K562 (cell line): ENCODE data around the gene INHBC. TPM values are rescaled to one million over a fixed set of nuclear protein-coding genes. Genes with fewer than 3 reads are reported as not detected.
A peak's percentile ranks its signal among the peaks of the same experiment; 100 is the strongest.

Experiments used
- ATAC-seq: fragments of 200-7000 bp; cut with Tn5 transposase; 3 replicates; pipeline ENCODE4 v1.9.1; 2020; ENCODE audit warnings: moderate library complexity
- BruUV-seq: library from RNA; stranded (reverse); fragments of 400-500 nt; replicated peaks from 2 replicates; lab custom pipeline; 2021; lab: Mats Ljungman, UMichigan
- CTCF ChIA-PET: fragments of 300-600 bp; formaldehyde crosslinking; extraction: SDS; loops from one replicate; lab custom pipeline; 2021; ENCODE audit warnings: low intra/inter-chr PET ratio; lab: Yijun Ruan, JAX
- POLR2A ChIA-PET: fragments of 300-600, 350-650 bp; sonication (Branson Sonifier 250); formaldehyde crosslinking; extraction: SDS; loops from one replicate; lab custom pipeline; 2021; ENCODE audit warnings: antibody characterized with exemption, inconsistent platforms; lab: Yijun Ruan, JAX
- DNase-seq, 4 experiments: peaks; one replicate each; pipeline versions ENCODE4 v3.0.0 to v3.0.0-alpha.2; 2011 to 2018; ENCODE audit warnings: low spot score in 3 of 4, mixed read lengths in 3 of 4; ENCODE audit errors: extremely low read depth in 1 of 4
- FAIRE-seq: peaks from 2 replicates; lab custom pipeline; 2011; peaks lifted over from hg19 to GRCh38; lab: Jason Lieb, UNC
- H2AFZ ChIP-seq: 2 replicates; pipeline ENCODE4 v1.6.0; 2011; ENCODE audit warnings: low read depth, low read length, control low read depth, inconsistent platforms
- H3K27ac ChIP-seq: fragments of 200-600 bp; 3 replicates; pipeline ENCODE4 v1.8.0; 2011; ENCODE audit warnings: low read depth, mild to moderate bottlenecking, control low read depth, inconsistent platforms, low read length, moderate library complexity, mixed read lengths; ENCODE audit errors: extremely low read depth
- H3K27me3 ChIP-seq, 2 experiments: fragments of 300-600 bp in 1 of 2; 2 replicates in 1 of 2; 3 replicates in 1 of 2; pipeline versions ENCODE4 v1.6.0 to v1.8.0; 2011; ENCODE audit warnings: inconsistent platforms in 2 of 2, low read length in 2 of 2, mild to moderate bottlenecking in 1 of 2, mixed read lengths in 1 of 2, moderate library complexity in 1 of 2; ENCODE audit not compliant: control insufficient read depth in 2 of 2, insufficient read depth in 2 of 2
- H3K36me3 ChIP-seq: fragments of 300-600 bp; 3 replicates; pipeline ENCODE4 v1.8.0; 2011; ENCODE audit warnings: mild to moderate bottlenecking, low read length, inconsistent platforms; ENCODE audit not compliant: control insufficient read depth, insufficient read depth
- H3K4me1 ChIP-seq, 2 experiments: fragments of 200-600 bp in 1 of 2; replicated peaks in 1 of 2; 2 replicates in 1 of 2; 3 replicates in 1 of 2; pipeline versions ENCODE4 v1.5.1 to v1.8.0; 2011; ENCODE audit warnings: inconsistent platforms in 2 of 2, low read length in 2 of 2, mild to moderate bottlenecking in 1 of 2, mixed read lengths in 1 of 2, moderate library complexity in 1 of 2; ENCODE audit not compliant: control insufficient read depth in 2 of 2, insufficient read depth in 2 of 2
- H3K4me2 ChIP-seq: 2 replicates; pipeline ENCODE4 v1.6.1; 2011; ENCODE audit warnings: low read length, control low read depth, inconsistent platforms, mixed read lengths; ENCODE audit not compliant: insufficient read depth
- H3K4me3 ChIP-seq: fragments of 200-600 bp; sonication (generic), shearing (Covaris generic); 2 replicates; pipeline ENCODE4 v1.5.1; 2016; ENCODE audit warnings: control low read depth, inconsistent platforms
- H3K79me2 ChIP-seq: fragments of 200-600 bp; 3 replicates; pipeline ENCODE4 v1.8.0; 2011; ENCODE audit warnings: low read length, inconsistent platforms; ENCODE audit not compliant: control insufficient read depth, insufficient read depth
- H3K9ac ChIP-seq, 2 experiments: 2 replicates each; pipeline versions ENCODE4 v1.6.0 to v1.6.1; 2011; ENCODE audit warnings: low read depth in 2 of 2, low read length in 2 of 2, control low read depth in 1 of 2, inconsistent platforms in 1 of 2, mild to moderate bottlenecking in 1 of 2, mixed read lengths in 1 of 2; ENCODE audit not compliant: insufficient read depth in 1 of 2
- H3K9me1 ChIP-seq: one replicate; pipeline ENCODE4 v1.6.0; 2011; ENCODE audit warnings: inconsistent platforms, mild to moderate bottlenecking, low read length, moderate library complexity; ENCODE audit not compliant: control insufficient read depth, insufficient read depth
- H3K9me3 ChIP-seq: replicated peaks from 2 replicates; pipeline ENCODE4 v1.5.1; 2011; ENCODE audit warnings: low read depth, low read length, inconsistent platforms; ENCODE audit not compliant: control insufficient read depth, insufficient read depth
- H4K20me1 ChIP-seq: replicated peaks from 2 replicates; pipeline ENCODE4 v1.6.1; 2011; ENCODE audit warnings: low read length, inconsistent platforms, mixed read lengths; ENCODE audit not compliant: control insufficient read depth, insufficient read depth
- DLX4 ChIP-seq: fragments of 250-450 bp; sonication (Bioruptor Pico); IDR thresholded peaks from 2 replicates; pipeline ENCODE4 v1.6.1; 2021; ENCODE audit warnings: mild to moderate bottlenecking
- MAX ChIP-seq: sonication (generic); formaldehyde crosslinking; IDR thresholded peaks from 2 replicates; pipeline ENCODE4 v1.9.0; 2022; ENCODE audit warnings: mild to moderate bottlenecking, missing genetic modification reagents
- PML ChIP-seq: IDR thresholded peaks from 2 replicates; pipeline ENCODE4 v1.6.1; 2012; ENCODE audit warnings: low read length, inconsistent platforms
- POLR2A ChIP-seq: fragments of 450-650 bp; conservative IDR thresholded peaks from 2 replicates; pipeline ENCODE4 v1.6.1; 2016
- SIRT6 ChIP-seq: IDR thresholded peaks from one replicate; pipeline ENCODE4 v1.6.1; 2012; ENCODE audit warnings: low read depth, mild to moderate bottlenecking, control low read depth, inconsistent platforms, low read length, moderate library complexity
- SNRNP70 ChIP-seq: fragments of 200-400 bp; formaldehyde crosslinking; optimal IDR thresholded peaks from 2 replicates; pipeline ENCODE3; 2017; ENCODE audit warnings: low read depth, low read length
- THRB ChIP-seq: fragments of 450-650 bp; formaldehyde crosslinking; conservative IDR thresholded peaks from 2 replicates; pipeline ENCODE4 v1.4.0; 2022; ENCODE audit warnings: mild to moderate bottlenecking, missing genetic modification characterization
- ZBTB40 ChIP-seq, 2 experiments: fragments of 450-650 bp in 1 of 2; sonication (generic) in 1 of 2; formaldehyde crosslinking in 1 of 2; IDR thresholded peaks; 2 replicates each; pipeline versions ENCODE4 v1.7.1 to v1.9.0; 2016 to 2022; ENCODE audit warnings: inconsistent platforms in 1 of 2, mild to moderate bottlenecking in 1 of 2, missing genetic modification reagents in 1 of 2
- ZC3H8 ChIP-seq: fragments of 450-650 bp; IDR thresholded peaks from 2 replicates; pipeline ENCODE4 v1.6.1; 2017
- ZFP1 ChIP-seq: fragments of 450-650 bp; formaldehyde crosslinking; IDR thresholded peaks from 2 replicates; pipeline ENCODE4 v1.4.0; 2020; ENCODE audit warnings: mild to moderate bottlenecking, mixed read lengths
- WGBS: fragments of 100-300 bp; shearing (Covaris generic); methylation state at CpG from one replicate; pipeline ENCODE4 v1.1.6; 2016; ENCODE audit warnings: low coverage, mixed read lengths; ENCODE audit not compliant: insufficient coverage; ENCODE audit errors: missing lambda C conversion rate; 5-methylcytosine and 5-hydroxymethylcytosine counted together
- in situ Hi-C: fragments of 300-500 bp; cut with MboI; formaldehyde crosslinking; loops from 4 replicates; pipeline ENCODE4 v1.15.0; 2018; ENCODE audit warnings: inconsistent platforms, mixed read lengths
- intact Hi-C: fragments of 100-400 bp; cut with micrococcal nuclease; formaldehyde crosslinking; loops from 2 replicates; pipeline ENCODE4 v1.14.2; 2022
- polyA plus RNA-seq, 8 experiments: library from polyadenylated mRNA; depleted of rRNA in 4 of 8; stranded (reverse) in 5 of 8; unstranded in 3 of 8; fragments of >200 nt; fragmentation: Nextera tagmentation in 2 of 8; fragmentation: Illumina TruSeq in 1 of 8; extraction: Ambion mirVana in 2 of 8; extraction: Trizol in 1 of 8; gene quantifications; 2 replicates each; pipeline versions ENCODE4 v1.2.1 to v1.2.3, GENCODE V29; 2011 to 2014; ENCODE audit warnings: inconsistent platforms in 1 of 8, missing spikeins in 1 of 8
- total RNA-seq, 7 experiments: library from RNA; depleted of rRNA in 6 of 7; stranded (reverse); fragments of >200 nt in 6 of 7; fragmentation: Illumina TruSeq in 2 of 7; extraction: Trizol in 2 of 7; gene quantifications; 2 replicates each; pipeline versions ENCODE4 v1.2.1 to v1.2.3, GENCODE V29; 2011 to 2021; ENCODE audit warnings: low replicate concordance in 1 of 7

Gene INHBC
- total and polyA plus RNA-seq, 9 of the 15 experiments (the other 6 are each of a cell fraction or from before 2014, with no cell fraction given) = 0.07 to 0.24 (median 0.15) TPM; not detected in 4

GRCh38 chr12:57497223-57498131 lies 62.9 kb downstream of the INHBC start:
- FAIRE-seq (no peak), DNase-seq (no peak), ATAC-seq (peak; percentile 23)
- H3K9me1 ChIP-seq = peaks cover 6% of the 10 kb centered on the region
- ChIA-PET POLR2A (interaction anchor here (0.6 to 1.8 kb wide), 12 partner anchors 8 to 271 kb away, joined by 3 to 9 read pairs (median 4); partner anchors contain the start of gene DDIT3), CTCF (no interaction called here)
- no peak overlapping the region for H2AFZ ChIP-seq
- H3K79me2 ChIP-seq = peaks cover 9% of the 10 kb centered on the region; the same call in 1 of the 3 replicates
- TSS peak; percentile 14 for BruUV-seq
- peaks cover 69% of the 10 kb centered on the region for H3K36me3 ChIP-seq
- WGBS = 95% methylated on average over 12 of the region's 12 CpGs
- 0 out of 2 replicates have a peak, but pooled peaks cover 6% of the 10 kb centered on the region for H4K20me1 ChIP-seq
- no peak overlapping the region for H3K27ac ChIP-seq
- intact Hi-C loops (no loop called here), in situ Hi-C loops (no loop called here)
- no peak overlapping the region for H3K4me3 ChIP-seq
- H3K9me3 ChIP-seq = 0 out of 2 replicates have a peak, but pooled peaks cover 3% of the 10 kb centered on the region
- H3K4me1 ChIP-seq = no peaks in the 10 kb centered on the region
- no peaks in the 10 kb centered on the region for H3K27me3 ChIP-seq
- no peak overlapping the region for H3K9ac ChIP-seq
- no peak overlapping the region for H3K4me2 ChIP-seq
- TF ChIP-seq ZBTB40 (IDR thresholded peaks at IDR 0.05) (no peak), ZBTB40 (CRISPR knock-in tag; IDR thresholded peaks at IDR 0.05) (no peak), POLR2A (peak; percentile 61), THRB (CRISPR knock-in tag) (no peak), SNRNP70 (no peak), MAX (CRISPR knock-in tag) (no peak), DLX4 (no peak), ZC3H8 (no peak), PML (no peak), SIRT6 (no peak), ZFP1 (CRISPR knock-in tag) (no peak)
